GM19328 (cell line): Measurements from ENCODE around the gene TRIP13.
"Not testable (repeated sequence)": the region's sequence is repeated elsewhere in the genome, so short reads cannot be mapped to it uniquely, and the experiment has no call there.

Experiments used
- ATAC-seq: cut with Tn5 transposase; IDR thresholded peaks from one replicate; pipeline ENCODE4 v1.9.1; 2021; ENCODE audit warnings: mild to moderate bottlenecking, moderate library complexity; ENCODE audit not compliant: unreplicated experiment

Gene TRIP13

GRCh38 chr5:889075-889710 lies 3.5 kb upstream of the TRIP13 start:
- ATAC-seq: no peak

DNA sequence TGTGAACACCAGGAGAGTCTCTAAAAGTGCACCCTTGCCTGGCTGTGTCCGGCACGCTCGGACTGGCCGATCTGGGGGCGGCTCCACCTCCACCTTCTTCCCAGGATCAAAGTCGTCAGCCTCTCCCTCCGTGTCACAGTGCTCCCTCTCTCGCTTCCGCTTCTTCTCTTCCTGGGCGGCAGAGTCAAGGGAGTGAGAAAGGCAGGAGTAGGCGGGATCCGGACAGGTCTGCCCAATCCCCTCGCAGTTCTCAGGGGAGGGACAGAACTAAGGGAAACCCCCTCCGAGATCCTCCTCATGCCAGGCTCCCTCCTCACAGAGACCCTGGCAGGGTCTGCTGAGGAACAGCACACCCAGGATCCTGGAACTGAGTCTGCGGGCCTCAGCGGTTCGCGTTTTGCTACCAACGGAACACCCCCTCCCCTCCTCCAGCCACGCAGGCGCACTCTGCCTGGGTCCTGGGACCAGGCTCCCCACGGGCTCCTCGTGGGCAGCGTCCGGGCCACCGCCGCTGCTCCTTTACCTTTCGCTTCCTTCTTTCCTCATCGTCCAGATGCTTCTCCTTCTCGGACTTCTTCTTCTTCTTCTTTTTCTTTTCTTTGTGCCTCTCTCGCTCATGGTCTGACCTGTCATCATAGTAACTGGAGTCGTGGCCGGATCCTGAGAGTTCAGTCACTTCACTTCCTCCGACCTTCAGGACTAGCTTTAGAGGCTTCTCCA lies 1.4 kb upstream of the TRIP13 start:
- ATAC-seq: no peak

GRCh38 chr5:891837-892393 lies 769 bp upstream of the TRIP13 start:
- no peak for ATAC-seq

- peak; percentile 5 for ATAC-seq
These were observed 438 bp downstream of the TRIP13 start for GRCh38 chr5:893137-893506.

- ATAC-seq: no peak
These were observed 1.0 kb downstream of the TRIP13 start for GRCh38 chr5:893711-894110.

DNA sequence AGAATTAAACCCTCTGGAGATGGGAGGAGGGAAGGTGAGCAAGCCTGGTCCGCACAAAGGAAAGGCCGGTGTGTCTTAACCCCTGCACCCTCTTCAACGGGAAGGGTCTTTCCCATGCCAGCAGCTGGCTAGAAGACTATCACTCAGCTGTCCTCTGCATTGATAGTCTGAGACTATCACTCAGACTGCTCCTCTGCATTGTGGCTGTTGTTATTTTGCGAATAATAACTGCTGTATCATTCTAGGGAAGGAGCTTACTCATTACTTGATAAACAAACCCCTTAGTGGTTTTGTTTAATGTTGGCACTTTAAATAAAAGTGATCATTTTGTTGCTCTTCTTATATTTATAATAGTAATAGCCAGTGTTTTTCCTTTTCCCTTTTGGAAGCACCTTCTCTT lies 8.1 kb downstream of the TRIP13 start:
- no peak for ATAC-seq

GRCh38 chr5:902129-902916 lies 9.6 kb downstream of the TRIP13 start:
- no peak for ATAC-seq

DNA sequence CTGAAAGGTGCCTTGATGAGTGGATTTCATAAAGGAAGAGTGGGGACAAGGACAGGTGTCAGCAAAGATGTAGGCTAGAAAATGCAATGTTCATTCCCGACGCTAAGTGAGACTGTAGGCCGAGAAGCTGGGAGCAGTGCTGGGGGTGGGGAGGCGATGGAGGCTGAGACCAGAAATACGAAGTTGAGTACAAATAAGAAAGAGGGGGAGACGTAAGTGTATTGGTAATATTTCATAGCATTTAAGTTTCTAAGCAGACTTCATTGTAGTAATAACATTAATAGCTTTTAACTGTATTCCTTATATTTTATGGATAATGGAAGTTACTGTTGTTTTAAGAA lies 11.0 kb downstream of the TRIP13 start:
- ATAC-seq: no peak

GRCh38 chr5:905139-905642 lies 12.5 kb downstream of the TRIP13 start:
- no peak for ATAC-seq

DNA sequence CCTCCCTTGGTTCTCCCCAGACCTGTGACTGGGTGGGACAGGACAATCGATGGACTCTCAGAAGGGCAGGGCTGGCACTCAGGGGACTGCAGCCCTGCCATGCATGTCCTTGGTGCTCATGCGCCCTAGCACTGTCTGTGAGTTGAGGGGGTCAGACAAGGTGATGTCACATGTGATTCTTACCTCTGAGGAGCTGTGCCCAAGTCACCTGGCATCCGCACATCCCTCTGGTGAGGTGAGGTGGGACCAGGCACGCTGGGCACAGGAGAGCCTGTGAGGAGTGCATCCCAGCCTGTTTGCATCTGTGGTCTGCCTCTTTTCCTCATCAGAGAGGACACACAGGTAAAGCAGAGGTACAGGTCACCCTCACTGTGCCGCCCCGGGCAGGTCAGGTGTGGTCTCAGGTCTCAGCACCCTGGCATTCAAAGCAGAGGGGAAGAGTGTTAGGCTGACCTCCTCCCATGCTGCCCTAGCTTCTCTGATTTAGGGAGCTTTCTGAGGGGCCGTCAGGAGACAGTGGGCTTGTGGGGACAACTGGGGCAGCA lies 14.8 kb downstream of the TRIP13 start:
- ATAC-seq: no peak

DNA sequence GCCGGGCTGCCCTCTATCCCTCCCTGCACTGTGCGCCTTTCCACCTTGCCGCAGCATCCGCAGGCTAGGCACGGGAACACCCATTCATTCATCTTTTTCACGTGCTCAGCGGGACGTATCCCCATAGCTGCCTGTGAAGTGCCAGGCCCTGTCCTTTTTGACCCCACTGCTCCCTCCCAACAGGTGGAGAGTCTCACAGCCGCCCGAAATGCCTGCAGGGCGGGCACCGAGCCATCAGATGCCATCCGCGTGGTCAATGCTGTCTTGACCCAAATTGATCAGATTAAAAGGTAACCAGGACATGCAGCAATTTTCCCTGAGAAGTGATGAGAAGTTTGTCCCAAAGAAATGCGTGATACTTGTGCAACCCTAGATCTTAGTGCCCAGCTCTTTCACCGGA lies 15.5 kb downstream of the TRIP13 start:
- ATAC-seq: no peak

DNA sequence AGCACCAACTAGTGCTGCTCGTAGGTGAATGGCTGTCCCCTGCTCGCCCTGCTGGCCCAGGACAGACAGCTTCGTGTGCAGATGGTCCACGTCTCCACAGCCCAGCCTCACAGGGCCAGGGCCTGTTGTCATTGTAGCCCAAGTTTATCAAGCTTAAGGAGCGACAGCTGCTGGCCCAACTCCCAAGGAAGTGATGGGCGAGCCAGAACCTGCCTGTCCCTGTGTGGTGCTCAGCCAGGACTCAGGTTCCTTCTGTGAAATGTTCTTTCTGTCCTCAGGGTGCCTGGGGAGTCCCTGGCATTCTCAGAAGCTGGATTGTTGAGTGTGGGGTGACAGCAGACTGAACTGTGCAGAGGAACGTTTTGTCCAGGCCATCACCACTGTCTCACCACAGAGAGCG lies 16.4 kb downstream of the TRIP13 start:
- no peak for ATAC-seq

GRCh38 chr5:909994-910768 lies 17.5 kb downstream of the TRIP13 start:
- ATAC-seq: no peak

DNA sequence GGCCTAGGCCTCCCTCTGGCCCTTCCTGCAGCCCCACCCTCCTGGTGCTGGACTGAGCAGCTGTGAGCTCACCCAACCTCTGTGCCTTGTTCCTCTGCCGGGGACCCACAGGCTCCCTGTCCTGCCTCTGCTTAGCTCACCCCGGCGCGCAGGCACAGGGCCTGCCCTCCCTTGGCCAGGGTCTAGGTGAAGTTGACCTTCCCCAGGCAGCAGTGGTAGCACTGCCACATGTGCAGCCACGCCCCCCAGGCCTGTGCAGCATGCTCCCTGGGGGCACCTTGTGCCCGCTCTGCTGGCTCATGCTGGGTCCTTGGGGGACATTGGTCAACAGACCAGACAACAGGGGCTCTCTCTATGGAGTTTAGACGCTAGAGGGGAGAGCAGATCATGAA lies 18.1 kb downstream of the TRIP13 start:
- ATAC-seq: no peak

DNA sequence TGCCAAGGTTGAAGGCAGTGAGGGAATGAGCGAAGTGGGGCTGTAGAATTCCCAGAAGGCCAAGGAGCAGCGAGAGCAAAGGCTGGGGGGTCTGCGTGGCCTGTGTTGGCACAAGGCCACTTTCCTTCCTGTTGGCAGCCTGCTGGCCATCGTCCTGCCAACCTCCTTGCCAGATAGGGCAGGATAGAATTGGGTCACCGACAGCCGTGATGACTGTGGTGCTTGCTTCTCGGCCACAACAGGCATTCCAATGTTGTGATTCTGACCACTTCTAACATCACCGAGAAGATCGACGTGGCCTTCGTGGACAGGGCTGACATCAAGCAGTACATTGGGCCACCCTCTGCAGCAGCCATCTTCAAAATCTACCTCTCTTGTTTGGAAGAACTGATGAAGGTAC lies 18.9 kb downstream of the TRIP13 start:
- ATAC-seq: no peak

DNA sequence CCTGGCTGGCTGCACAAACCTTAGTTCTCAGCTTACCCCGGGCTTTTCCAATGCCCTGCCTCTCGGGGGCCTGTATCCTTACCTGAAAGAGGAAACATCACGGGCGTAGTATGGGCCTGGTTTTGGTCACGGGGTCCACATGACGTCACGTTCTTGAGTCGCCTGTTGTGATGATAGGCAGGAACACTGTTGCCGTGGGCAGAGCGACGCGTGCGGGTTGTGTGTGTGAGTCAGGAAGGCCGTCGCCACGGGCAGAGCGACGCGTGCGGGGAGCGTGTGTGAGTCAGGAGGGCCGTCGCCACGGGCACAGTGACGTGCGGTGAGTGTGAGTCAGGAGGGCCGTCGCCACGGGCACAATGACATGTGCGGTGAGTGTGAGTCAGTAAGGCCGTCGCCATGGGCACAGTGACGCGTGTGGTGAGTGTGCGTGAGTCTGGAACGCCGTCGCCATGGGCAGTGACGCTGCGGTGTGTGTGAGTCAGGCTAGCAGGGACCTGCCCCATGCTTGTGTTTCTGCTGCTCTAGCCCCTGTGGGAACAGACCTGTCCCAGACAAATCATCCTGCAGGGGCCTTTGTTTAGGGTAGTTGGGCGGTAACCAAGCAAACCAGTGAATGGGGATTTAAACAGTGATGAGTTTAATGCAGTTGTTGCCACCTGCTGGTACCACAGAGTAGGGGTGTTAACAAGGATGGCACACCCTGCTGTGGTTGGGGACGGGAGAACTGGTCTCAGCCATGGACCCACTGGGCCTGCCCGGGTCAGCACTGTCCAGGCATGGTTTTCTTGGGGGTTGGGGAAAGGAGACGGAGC lies 19.8 kb downstream of the TRIP13 start:
- no peak for ATAC-seq

- no peak for ATAC-seq
These were observed 21.5 kb downstream of the TRIP13 start for GRCh38 chr5:914174-914573.

DNA sequence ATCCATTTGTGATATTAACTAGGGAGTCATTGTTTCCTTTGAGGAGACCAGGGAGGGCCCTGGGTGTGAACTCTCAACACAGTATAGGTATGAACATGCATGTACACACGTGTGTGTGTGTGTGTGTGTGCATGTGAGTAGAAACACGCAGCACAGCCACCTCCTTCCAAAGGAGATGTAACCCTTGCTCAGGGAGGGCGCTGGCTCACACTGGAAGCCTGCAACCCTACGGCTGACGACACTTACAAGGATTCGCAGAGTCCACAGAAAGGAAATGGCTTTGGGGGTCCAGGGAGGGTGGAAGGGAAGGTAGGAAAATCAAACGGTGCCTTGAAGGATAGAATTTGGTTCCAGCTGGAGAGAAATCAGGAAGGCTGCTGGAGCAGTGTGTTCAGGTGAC lies 21.9 kb downstream of the TRIP13 start:
- no peak for ATAC-seq

DNA sequence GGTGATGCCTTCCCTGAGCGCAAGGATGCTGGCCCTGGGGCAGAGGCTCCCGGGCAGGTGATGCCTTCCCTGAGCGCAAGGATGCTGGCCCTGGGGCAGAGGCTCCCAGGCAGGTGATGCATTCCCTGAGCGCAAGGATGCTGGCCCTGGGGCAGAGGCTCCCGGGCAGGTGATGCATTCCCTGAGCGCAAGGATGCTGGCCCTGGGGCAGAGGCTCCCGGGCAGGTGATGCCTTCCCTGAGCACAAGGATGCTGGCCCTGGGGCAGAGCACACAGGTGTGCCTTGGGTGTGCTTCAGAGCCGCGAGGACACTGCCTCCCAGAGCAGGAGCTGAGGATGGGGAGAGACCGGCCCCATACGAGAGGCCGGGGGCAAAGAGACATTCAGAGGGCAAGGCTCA lies 22.7 kb downstream of the TRIP13 start:
- ATAC-seq: not testable (repeated sequence)

DNA sequence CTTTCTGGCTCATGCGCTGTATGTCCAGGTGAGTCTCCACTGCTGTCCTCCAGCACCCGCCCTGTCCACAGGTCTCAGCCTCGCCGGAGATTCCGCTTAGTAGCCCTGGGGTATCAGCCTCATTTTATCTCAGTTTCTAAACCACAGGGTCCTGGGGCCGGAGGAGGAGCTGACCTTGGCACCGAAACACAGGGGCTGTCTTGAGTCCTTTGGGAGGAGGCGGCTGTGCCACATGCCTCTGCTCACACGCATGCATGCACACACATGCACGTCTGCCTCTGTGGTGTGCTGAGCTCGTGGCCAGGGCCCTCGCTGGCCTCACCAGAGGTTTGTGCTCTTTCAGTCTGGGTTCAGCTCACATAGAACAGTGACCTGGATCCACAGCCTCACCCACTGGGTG lies 23.3 kb downstream of the TRIP13 start:
- no peak for ATAC-seq
